NT2/D1 (cell line): ENCODE results near the gene AMZ1.

Experiments
- SUZ12 ChIP-seq: IDR thresholded peaks from 2 replicates; pipeline ENCODE4 v1.6.1; 2011; ENCODE audit not compliant: insufficient read length, insufficient read depth; ENCODE audit errors: extremely low read depth
- YY1 ChIP-seq: IDR thresholded peaks from 2 replicates; pipeline ENCODE4 v1.6.1; 2011; ENCODE audit not compliant: insufficient read length, insufficient read depth

GRCh38 chr7:2701832-2702593 lies 14.0 kb downstream of the AMZ1 start:
- TF ChIP-seq YY1 (no peak), SUZ12 (no peak)
